ENCODE data around the gene SMPD1.
"Not testable (repeated sequence)": the region's sequence is repeated elsewhere in the genome, so short reads cannot be mapped to it uniquely, and the experiment has no call there.

Gene SMPD1

GRCh38 chr11:6390718-6391469, 620 bp downstream of the SMPD1 start:
- no peak for DNase-seq (ENCODE audit: low spot score)

DNA sequence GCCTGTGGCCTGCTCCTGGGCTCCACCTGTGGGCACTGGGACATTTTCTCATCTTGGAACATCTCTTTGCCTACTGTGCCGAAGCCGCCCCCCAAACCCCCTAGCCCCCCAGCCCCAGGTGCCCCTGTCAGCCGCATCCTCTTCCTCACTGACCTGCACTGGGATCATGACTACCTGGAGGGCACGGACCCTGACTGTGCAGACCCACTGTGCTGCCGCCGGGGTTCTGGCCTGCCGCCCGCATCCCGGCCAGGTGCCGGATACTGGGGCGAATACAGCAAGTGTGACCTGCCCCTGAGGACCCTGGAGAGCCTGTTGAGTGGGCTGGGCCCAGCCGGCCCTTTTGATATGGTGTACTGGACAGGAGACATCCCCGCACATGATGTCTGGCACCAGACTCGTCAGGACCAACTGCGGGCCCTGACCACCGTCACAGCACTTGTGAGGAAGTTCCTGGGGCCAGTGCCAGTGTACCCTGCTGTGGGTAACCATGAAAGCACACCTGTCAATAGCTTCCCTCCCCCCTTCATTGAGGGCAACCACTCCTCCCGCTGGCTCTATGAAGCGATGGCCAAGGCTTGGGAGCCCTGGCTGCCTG, 1.4 kb downstream of the SMPD1 start:
- no peak for DNase-seq (ENCODE audit: low spot score)

DNA sequence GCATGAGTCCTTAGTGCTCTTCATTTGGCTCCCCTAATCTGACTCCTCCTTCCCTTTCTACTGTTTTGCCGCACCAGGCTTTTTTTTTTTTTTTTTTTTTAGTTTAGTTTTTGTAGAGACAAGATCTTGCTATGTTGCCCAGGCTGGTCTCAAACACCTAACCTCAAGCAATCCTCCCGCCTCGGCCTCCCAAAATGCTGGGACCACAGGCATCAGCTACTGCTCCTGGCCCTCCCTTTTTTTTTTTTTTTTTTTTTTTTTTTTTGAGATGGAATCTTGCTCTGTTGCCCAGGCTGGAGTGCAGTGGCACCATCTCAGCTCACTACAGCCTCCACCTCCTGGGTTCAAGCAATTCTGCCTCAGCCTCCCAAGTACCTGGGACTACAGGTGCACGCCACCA, 2.0 kb downstream of the SMPD1 start:
- DNase-seq (ENCODE audit: low spot score): not testable (repeated sequence)

GRCh38 chr11:6393989-6394670, 3.9 kb downstream of the SMPD1 start:
- DNase-seq (ENCODE audit: low spot score): peak; percentile 77

DNA sequence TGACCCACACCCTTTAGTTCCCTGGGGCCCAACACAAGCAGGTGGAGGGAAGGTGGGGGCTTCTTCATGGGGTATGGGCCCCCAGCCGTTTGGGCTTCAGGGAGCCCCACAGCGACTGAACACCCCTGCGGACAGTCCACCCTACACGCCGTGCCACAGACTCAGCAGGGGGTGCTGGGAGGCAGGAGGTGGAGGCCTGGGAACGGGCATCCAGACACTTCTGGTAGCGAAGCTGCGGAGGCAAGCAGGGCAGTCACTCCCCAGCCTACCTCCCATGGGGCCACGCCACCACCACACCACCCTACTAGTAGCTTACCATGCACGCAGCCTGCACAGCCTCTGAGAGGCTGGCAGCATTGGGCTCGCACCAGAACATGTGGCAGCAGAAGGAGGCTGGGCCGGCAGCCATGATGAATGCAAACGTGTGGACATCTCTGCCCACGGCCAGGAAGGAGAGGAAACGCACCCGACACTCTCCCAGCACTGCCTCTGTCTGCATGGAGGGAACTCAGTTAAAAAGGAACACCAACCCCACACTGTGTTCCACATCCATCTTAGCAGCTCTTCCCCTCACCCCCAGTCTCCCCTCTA, 5.3 kb downstream of the SMPD1 start:
- no peak for DNase-seq (ENCODE audit: low spot score)

- DNase-seq (ENCODE audit: low spot score): no peak
Observed at GRCh38 chr11:6397156-6397555, 6.9 kb downstream of the SMPD1 start.

DNA sequence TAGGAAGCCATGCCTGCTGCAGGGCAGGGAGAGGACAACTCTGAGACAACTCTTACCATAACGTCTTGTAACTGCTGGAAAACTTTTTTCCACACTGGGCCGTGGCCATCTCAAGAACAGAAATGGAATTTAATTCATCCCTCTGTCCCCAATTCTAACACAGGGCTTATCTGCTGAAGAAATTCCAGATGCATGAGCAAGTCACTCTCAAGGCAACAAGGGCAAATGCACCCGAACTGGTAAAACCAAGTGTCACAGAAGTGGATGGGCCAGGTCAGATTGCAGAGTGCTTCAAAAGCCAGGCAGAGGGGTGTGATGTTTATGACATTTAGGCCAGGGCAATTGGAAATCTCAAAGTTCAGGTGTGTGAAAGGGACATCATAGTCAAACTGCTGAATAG, 7.4 kb downstream of the SMPD1 start:
- DNase-seq (ENCODE audit: low spot score): no peak

DNA sequence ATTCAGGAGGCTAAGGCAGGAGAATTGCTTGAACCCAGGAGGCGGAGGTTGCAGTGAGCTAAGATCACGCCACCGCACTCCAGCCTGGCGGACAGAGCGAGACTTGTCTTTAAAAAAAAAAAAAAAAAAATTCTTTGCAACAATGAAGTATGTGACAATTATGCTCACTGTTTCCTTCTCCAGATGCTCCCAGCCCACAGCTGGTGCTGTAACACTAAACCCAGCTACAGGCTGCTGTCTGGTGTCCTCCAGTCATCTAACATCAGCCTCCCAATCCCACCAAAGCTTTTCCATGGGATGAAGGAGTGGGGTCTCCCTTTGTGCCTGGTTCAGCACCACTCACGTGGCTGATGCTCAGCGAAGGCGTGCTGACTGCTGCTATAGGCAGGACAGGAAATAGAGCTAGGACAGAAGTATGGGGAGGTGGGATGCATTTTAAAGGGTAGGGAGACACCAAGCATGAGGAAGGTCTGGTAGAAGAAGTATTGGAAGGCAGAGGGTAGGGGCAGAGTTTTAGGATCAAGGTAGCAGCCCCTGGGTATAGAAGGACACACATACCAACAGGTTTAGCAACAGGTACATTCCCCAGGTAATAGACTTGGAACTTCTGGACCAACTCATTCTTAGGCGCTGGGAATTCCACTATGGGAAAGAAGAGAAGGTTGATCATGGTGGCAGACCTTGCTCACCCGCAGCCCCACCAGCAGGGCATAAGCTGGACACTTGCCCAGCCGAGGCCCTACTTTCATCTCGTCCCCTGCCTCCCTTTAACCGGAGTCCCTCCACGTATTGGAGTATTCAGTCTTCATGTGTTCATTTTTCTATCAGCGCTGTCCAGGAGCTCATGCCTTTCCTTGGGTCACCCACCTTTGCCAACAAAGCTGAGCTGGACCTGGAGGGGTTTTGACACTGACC, 10.4 kb downstream of the SMPD1 start:
- DNase-seq (ENCODE audit: low spot score): no peak

GRCh38 chr11:6401464-6401863, 11.2 kb downstream of the SMPD1 start:
- DNase-seq (ENCODE audit: low spot score): no peak

GRCh38 chr11:6402061-6402470, 11.8 kb downstream of the SMPD1 start:
- DNase-seq (ENCODE audit: low spot score): no peak

DNA sequence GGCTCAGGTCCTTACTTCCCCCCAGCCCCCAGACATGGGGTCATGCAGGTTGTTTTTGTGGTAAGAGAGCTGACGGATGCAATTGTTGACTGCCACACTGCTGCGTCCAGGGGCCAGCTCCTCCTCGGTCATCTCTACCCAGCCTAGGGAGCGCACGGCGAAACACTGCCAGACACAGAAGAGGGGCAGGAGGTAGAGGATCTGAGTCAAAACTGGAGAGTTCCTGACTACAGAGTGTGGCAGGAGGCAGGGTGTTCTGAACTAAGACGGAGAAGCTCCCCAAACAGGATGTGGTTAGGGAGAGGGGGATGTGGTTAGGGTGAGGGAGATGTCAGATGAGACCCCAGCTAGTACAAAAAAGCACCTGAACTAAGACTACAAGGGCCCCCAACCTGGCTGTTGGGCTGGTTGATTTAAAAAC, 12.3 kb downstream of the SMPD1 start:
- DNase-seq (ENCODE audit: low spot score): no peak

DNA sequence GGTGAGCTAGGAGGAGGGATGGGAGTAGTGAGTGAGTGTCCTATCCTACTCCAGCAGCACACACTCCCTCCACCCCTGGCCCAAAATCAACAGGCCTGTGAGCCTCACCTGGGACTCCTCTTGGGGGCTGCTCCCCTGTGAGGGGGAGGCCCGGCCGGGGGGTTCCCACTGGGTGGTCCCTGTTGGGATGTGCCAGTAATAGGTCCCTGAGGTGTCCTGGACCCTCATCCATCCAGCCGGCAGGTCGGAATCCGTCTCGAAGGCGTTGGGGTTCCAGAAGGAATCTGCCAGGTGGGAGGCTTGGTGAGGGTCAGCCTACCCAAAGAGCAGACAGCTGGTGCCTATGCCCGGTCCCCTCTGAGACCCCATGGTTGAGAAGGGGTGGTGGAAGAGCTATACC, 13.3 kb downstream of the SMPD1 start:
- no peak for DNase-seq (ENCODE audit: low spot score)

GRCh38 chr11:6404342-6405051, 14.2 kb downstream of the SMPD1 start:
- DNase-seq (ENCODE audit: low spot score): peak; percentile 63

DNA sequence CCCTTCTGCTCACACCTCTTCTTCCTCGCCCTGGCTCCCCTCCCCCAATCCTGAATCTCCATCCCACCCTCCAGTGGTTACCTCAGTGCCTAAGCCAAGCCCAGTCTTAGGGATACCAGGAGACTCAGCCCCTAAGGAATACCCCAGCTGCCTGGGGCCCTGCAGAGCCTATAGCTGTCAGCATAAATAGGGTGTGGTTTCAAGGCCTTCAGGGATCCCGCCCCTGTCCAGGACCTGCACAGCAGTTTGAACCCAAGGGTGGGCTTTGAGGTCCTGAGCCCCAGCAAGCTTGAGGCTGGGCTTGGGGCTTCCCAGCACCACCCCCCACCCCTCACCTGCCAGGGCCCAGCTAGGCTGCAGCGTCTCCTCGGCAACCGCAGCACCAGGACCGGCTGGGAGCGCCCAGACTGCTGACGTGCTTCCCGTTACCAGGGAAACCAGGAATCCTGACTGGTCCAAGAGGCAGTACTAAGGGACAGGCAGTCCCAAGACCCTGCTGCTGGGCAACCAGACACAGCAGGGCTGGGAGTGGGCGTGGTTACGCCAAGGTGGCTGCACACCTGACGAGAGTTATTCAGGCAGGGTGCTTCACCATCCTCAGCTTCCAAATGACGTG, 14.9 kb downstream of the SMPD1 start:
- DNase-seq (ENCODE audit: low spot score): peak; percentile 81

DNA sequence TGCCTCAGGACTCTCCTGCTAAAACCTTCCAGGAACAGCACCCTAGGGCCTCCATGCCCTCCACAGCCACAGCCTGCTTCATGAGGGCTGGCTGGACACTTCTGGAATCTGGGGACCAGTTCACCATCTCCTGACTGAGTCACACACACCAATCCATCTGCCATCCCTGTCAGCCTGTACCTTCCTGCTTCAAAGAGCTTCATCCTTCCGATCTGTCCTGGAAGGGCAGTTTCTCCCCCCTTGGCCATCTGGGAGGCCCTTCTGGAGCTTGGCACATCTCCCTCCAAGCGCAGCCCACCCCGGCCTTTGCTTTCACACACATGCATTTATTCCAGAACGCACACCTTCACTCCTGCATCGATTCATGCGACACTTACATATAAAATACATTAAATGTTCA, 15.6 kb downstream of the SMPD1 start:
- DNase-seq (ENCODE audit: low spot score): peak; percentile 91

GRCh38 chr11:6406370-6406769, 16.1 kb downstream of the SMPD1 start:
- DNase-seq (ENCODE audit: low spot score): peak; percentile 56

GRCh38 chr11:6410695-6411430, 20.6 kb downstream of the SMPD1 start:
- no peak for DNase-seq (ENCODE audit: low spot score)

DNA sequence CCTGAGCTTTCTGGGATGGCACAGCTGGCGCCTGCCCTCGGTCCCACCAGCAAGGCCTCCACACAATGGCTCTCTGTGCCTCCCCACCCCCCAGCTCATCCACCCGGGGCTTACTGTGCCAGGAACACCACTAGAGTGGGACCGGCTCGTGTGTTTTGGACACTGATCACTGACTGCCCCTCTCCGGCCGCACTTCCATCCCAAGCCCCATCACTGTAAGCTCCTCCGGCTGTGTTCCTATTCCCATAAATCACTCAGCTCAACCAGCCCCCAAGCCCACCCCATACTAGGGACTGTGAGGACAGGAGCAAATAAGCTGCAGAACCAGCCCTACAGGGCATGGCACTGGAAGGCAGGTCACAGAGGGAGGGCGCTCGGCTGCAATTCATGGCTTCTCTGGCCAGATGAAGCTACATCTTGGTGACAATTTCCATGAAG, 21.3 kb downstream of the SMPD1 start:
- no peak for DNase-seq (ENCODE audit: low spot score)

DNA sequence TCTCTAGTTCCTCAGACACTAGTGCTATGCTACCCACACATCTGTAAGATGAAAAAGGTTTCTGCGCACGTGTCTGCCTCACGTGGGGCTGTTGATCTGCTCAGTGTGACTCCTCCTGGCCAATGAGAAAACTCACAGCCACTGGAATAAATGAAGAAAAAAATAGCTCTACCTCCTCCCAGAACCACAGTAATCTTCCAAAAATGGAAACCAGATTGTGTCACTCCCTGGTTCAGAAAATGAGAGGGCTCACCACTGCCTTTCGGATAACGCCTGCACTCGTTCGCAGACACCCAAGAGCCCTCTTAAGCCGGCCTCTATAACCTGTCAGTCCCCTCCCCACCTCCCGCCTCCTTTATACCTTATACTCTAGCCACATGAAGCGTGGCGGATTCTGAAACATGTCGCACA, 23.5 kb downstream of the SMPD1 start:
- DNase-seq (ENCODE audit: low spot score): peak; percentile 56

GRCh38 chr11:6414874-6415328, 24.6 kb downstream of the SMPD1 start:
- DNase-seq (ENCODE audit: low spot score): no peak
